Tongue (tissue), 2 donors: ENCODE data around the gene TCF3. TPM values are rescaled to one million over a fixed set of nuclear protein-coding genes. Genes with fewer than 3 reads are reported as not detected.
A peak's percentile ranks its signal among the peaks of the same experiment; 100 is the strongest.
"Not testable (repeated sequence)": the region's sequence is repeated elsewhere in the genome, so short reads cannot be mapped to it uniquely, and the experiment has no call there.

Experiments used
- DNase-seq: peaks from one replicate; pipeline ENCODE4 v3.0.0-alpha.2; 2015
- total RNA-seq: library from RNA; depleted of rRNA; stranded (reverse); fragments of >200 nt; gene quantifications from one replicate; pipeline ENCODE4 v1.2.3, GENCODE V29; 2014

TCF3 gene
- total RNA-seq: 85.2 TPM

GRCh38 chr19:1652471-1653299 lies at the start of gene TCF3:
TSS of gene TCF3 (minus strand) at chr19:1652615. CDS start at chr19:1650248, 2,367 bp downstream.
- peak; percentile 99 for DNase-seq

- no peak for DNase-seq
Measured at GRCh38 chr19:1700733-1701663, 48.6 kb upstream of the TCF3 start.

DNA sequence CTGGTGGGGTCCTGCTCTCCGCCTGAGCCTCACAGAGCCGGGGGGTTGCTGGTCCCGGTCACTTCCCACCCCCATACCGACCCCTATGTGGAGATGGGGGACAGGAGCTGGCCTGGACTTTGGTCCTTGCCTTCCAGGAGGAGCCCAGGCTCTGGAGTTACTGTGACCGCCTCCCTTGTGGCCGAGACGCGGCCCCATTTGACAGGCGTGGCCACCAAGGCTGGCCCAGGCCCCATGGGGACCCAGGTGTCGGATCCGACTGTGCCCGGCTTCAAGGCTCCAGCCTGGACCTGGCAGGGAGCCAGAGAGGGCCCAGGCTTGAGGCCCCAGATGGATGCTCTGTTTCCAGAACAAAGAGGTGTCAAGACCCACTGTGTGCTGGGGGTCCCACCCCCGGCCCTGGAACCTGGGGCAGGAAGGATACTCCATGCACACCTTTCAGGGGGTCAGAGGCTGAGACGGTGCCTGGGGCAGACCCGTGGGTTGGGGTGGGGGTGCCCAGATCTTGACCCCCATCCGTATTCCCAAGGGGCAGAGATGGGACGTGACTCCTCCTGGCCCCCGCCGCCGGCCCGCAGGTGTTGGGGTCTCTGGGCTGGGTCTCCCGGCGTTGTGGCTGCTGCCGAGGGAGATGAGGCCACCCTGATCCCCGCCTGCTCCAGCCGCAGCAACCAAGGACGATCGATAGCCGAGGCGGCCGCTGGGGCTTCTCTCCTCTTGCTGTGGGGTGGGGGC lies 47.8 kb upstream of the TCF3 start:
- no peak for DNase-seq

DNA sequence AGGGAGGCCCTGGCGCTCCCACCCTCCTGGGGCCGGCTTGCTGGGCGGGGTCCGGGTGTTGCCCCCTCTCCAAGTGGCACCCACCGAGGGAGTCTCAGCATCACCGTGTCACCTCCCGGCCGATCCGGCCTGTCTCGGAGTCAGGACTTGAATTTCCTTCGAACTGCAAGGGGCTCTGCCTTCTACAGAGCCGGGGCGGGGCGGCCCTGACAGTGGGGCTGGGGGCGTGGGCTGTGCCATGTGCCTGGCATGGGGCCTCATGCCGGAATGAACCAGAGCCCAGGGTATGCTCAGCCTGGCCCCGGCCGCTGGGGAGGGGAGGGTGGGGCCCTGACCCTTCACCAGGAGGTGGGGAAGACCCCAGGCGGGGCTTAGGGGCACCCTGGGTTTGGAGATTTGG lies 47.0 kb upstream of the TCF3 start:
- DNase-seq: no peak

DNA sequence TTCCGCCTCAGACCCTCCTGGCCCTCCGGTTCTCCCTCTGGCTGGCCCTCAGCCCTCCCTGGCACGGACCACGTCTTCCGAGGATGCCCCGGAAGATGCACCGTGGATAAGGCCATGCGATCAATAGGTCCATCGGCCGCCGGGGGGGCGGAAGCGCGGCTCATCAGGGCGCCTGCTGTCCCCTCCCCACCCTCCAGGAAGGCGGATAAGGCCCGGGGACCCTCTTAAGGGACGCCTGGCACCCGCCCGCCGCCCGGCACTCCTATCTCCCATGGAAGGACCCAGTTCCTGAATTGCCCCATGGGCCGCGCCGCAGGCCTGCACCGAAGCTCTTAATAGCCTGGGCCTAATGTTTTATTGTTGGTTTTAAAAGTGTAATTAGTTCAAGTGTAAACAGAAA lies 46.2 kb upstream of the TCF3 start:
- DNase-seq: no peak

DNA sequence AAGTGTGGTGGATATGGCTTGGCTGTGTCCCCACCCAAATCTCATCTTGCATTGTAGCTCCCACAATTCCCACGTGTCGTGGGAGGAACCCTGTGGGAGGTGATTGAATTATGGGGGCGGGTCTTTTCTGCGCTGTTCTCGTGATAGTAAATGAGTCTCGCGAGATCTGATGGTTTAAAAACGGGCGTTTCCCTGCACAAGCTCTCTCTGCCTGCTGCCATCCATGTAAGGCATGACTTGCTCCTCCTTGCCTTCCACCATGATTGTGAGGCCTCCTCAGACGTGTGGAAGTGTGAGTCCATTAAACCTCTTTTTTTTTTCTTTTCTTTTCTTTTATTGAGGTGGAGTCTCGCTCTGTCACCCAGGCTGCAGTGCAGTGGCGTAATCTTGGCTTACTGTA lies 43.1 kb upstream of the TCF3 start:
- DNase-seq: not testable (repeated sequence)

- DNase-seq: no peak
Measured at GRCh38 chr19:1691589-1692290, 39.3 kb upstream of the TCF3 start.

- peak; percentile 46 for DNase-seq
Measured at GRCh38 chr19:1690699-1691307, 38.4 kb upstream of the TCF3 start.

DNA sequence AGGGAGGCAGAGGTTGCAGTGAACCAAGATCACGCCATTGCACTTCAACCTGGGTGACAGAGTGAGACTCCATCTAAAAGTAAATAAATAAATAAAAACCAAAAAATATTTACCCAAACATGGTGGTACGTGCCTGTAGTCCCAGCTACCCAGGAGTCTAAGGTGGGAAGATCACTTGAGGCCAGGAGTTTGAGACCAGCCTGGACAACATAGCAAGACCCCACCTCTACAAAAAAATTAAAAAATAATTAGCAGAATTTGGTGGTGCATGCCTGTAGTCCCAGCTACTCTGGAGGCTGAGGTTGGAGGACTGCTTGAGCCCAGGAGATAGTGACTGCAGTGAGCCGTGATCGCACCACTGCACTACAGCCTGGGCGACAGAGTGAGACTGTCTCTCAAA lies 33.4 kb upstream of the TCF3 start:
- DNase-seq: not testable (repeated sequence)

GRCh38 chr19:1685046-1685445 lies 32.6 kb upstream of the TCF3 start:
- DNase-seq: no peak

DNA sequence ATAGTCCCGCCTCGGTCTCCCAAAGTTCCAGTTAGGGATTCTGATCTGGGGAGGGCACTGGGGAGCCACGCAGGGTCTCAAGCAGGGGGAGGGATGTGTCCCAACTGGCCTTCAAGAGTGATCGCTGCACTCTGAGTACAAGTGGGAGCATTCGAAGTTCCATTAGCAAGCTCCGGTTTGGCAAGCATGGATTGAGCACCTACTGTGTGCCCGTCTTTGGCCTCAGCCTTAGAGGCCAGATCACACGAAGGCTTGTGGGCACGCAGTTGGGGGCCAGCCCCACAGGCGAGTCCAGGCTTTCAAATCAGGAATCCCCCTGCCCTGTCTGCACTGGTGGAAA lies 32.1 kb upstream of the TCF3 start:
- no peak for DNase-seq

GRCh38 chr19:1683869-1684572 lies 31.6 kb upstream of the TCF3 start:
- no peak for DNase-seq

GRCh38 chr19:1680976-1681375 lies 28.6 kb upstream of the TCF3 start:
- DNase-seq: no peak

DNA sequence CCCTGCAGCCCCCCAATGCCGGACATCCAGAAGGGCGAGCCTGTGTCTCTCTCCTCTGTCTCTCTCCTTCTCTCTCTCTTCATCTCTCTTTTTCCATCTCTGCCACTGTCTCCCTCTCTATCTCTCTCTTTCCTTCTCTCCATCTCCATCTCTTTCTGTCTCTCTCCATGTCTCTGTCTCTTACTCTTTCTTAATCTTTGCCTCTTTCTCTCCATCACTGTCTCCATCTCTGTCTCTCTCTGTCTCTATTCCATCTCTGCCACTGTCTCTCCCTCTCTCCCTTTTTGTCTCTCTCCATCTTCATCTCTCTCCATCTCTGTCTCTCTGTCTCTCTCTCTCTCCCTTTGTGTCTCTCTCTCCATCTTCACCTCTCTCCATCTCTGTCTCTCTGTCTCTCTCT lies 25.7 kb upstream of the TCF3 start:
- no peak for DNase-seq

DNA sequence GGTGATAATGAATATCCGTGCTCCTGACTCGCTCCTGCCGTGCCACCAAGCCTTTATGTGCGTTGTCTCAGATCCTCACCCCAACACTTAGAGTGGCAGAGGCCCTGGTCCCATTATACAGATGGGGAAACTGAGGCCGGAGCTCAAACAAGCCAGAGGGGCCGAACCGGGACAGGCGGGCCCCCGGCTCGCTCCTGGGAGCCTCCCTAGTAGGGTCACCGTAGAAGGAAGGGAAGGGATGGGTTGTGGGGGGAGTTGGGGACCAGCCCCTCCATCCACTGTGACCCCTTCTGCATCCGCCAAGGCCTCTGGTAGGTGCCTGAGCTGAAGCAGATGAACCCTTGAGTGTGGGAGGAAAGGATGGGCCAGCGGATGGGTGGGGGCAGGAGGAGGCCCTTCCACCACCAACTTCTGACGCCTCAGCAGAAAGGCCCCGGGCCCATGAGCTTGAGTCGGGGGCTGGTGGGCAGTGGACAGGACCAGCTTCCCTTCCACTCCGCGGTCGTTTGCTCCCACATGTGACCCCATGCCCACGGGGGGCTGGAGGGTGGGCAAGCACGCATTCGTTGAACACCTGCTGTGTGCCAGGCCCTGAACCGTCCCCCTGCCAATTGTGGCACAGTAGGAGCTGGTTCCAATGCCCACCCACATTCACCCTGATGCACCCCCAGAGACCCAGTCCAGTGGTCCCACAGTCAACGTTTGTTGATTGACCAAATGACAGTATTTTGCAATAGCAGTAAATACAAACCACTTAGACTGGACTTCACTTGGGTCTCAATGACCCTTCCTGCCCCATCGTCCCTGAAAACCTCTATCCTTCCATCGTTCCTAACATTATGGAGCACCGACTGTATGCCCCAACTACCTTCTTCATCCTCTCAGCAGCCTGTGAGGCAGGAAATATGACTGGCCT lies 24.2 kb upstream of the TCF3 start:
- DNase-seq: no peak

GRCh38 chr19:1675633-1676350 lies 23.4 kb upstream of the TCF3 start:
- no peak for DNase-seq

GRCh38 chr19:1674293-1674679 lies 21.9 kb upstream of the TCF3 start:
- DNase-seq: no peak

DNA sequence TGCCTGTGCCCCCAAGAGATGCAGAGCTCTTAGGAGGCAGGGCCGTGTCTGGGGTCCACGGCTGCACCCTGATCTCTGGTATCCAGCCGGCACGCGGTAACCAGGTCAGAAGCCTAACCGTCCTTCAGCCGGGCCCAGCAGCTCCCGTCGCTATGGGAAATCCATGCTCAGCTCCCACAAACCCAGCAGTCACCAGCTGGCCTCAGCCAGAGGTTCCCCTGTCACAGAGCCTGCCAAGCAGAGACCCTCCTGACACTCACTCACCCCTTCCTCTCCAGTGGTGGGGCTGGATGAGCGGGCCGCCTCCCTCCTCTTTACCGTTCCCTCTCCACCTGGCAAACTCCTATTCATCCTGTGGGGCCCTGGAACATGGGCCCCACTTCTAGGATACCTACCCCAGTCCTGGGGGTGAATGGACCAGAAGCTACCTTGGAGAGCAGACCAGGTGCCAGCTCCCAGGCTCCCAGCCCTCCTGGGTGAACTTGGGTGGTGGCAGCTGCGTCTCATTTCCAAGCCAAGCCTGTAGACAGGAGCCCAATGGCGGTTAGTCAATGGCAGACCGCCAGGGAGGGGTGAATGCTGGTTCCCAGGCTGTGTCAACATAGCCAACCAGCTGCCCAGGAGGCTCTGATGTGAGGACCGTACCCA lies 21.4 kb upstream of the TCF3 start:
- DNase-seq: peak; percentile 27
